GM18951 (cell line): ENCODE data around the gene GFRA1.

Experiments used
- POLR2A ChIP-seq: IDR thresholded peaks from 4 replicates; pipeline ENCODE4 v1.6.1; 2011; ENCODE audit warnings: mild to moderate bottlenecking; ENCODE audit not compliant: insufficient read length, insufficient read depth; ENCODE audit errors: extremely low read depth
- in situ Hi-C: fragments of 300-500 bp; cut with MboI; formaldehyde crosslinking; loops from one replicate; pipeline ENCODE4 v1.12.0; 2022; ENCODE audit warnings: low sequenced_read_pairs, mixed read lengths, inconsistent platforms; ENCODE audit not compliant: unreplicated experiment

The GFRA1 gene

DNA sequence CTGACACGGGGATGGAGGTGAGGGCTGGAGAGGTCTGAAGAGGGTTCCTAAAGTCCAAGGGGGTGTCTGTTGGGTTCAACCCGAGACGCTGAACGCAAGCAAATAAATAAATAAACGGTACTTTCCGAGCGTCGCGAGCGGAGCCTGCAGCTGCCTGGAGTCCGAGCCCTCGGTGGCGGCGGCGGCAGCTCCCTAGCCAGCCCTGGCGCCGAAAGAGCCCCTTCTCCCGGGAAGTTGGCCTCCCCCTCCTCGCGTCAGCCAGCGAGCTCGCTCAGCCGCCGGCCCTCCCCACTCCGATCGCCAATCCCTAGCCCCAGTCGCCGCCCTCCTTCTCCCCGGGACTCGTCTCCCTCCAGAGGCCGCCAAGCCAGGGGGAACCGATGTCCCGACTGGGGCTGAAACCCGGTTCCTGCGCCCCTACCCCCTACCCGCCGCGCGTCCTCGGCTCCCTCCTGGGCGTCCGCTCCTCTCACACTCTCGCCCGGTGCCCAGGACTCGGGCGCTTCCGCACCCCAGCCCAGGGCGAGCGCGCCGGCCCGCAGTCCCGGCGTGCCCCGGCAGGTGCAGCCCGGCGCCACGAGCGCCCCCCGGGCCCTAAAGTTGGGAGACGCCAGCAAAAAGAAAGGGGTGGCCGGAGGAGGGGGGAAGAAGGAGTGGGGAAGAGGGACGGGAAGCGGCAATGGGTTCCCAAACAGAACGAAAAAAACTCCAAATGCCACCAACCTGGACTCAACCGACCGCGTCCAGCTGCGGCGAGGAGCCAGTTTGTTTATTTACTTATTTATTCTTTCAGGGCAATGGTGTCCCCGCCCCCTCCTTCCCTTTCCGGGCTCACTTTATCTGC, at the start of gene GFRA1:
TSS of gene GFRA1 (minus strand) at position 767 of the 844 bp plus-strand sequence. CDS start 1,177 bp downstream, outside the sequence.
- in situ Hi-C loops: no loop called here
- no peak for TF ChIP-seq POLR2A

GRCh38 chr10:116316503-116316902, 43.5 kb upstream of the GFRA1 start:
- no peak for TF ChIP-seq POLR2A
- in situ Hi-C loops: no loop called here

DNA sequence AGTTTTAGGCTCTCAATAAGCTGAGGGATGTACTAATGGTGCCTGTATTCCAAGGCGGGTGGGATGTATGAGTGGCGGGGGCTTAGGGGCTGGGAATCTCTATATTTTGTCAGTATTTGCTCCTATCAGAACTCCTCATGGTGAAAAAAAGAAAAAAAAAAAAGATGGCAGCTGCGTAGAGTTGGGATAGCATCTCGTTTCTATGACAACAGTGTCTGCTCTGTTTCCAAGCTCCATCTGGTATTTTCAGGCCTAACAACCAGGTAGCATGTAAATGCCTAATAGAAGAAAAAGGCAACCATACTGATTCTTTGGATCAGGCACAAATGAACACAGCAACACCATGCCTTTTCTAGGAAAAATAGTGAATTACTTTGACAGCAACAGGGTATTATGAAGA, 39.5 kb upstream of the GFRA1 start:
- in situ Hi-C loops: no loop called here
- no peak for TF ChIP-seq POLR2A

DNA sequence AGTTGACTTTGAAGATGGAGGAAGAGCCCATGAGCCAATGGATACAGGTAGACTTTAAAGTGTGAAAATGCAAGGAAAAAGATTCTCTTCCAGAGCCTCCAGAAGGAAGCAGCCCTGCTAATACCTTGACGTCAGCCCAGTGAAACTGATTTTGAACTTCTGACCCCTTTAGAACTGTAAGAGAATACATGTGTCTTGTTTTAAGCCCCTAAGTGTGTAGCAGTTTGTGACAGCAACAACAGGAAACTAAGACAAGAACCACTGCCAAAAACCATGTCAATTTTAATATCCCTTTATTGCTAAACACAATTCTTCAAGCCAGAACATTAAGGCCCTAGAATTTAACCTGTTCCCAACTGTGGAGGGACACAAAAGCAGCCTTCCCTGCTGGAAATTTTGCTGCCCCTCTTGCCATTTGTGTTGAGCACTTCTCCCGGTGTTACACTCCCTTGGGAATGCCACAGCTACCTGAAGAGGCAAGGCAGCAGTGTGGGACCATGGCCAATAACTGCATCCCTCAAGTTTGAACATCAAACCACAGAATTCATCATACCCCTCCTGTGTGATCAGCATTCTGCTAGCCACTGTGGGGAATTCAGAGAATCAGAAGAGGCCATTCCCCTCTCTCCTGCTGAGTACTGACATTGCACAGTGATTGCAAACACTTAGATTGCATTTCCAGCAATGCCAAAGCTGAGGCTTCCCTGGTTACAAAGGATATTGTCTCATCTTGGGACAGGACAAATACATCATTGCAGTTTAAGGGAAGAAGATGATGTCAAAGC, 38.9 kb upstream of the GFRA1 start:
- in situ Hi-C loops: no loop called here

GRCh38 chr10:116311016-116311415, 38.0 kb upstream of the GFRA1 start:
- no peak for TF ChIP-seq POLR2A
- in situ Hi-C loops: no loop called here

More for the DNA sequence above, 38.9 kb upstream of the GFRA1 start:
- TF ChIP-seq POLR2A: no peak

DNA sequence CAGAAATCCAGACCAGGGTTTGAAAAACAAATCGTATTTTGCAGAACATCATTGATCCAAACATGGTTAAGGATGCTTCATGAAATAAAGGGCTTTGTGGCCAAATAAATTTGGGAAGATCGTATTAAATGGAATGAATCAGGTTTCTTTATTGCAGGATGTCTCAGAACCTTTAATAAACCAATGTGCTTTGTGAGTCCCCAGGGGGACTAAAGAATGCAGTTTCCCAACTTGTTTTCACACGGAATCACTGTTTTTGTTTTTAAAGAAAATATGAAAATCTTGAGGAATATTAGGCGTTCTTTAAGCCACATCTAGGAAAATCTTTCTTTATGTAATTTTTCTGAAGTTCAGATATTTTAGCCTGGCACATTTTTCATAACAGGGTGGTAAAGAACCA, 34.4 kb upstream of the GFRA1 start:
- no peak for TF ChIP-seq POLR2A
- in situ Hi-C loops: no loop called here

DNA sequence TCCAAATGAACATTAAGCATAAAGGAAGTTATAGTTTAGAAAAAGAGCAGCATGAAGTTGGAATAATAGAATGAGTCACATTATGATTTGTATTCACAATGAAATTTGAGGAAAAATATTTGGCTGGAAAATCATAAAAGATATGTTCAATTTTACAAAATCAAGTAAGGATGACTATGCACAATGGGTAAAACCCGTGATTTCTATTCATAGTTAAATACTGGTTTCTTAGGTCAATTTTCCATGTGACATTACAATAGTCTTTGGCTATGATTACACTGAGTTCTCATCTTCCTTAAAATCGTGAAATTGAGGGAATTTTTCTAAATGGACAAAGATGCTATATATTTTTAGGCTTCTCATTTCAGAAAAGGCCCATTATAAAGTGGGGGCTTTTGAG, 33.8 kb upstream of the GFRA1 start:
- TF ChIP-seq POLR2A: no peak
- in situ Hi-C loops: no loop called here

DNA sequence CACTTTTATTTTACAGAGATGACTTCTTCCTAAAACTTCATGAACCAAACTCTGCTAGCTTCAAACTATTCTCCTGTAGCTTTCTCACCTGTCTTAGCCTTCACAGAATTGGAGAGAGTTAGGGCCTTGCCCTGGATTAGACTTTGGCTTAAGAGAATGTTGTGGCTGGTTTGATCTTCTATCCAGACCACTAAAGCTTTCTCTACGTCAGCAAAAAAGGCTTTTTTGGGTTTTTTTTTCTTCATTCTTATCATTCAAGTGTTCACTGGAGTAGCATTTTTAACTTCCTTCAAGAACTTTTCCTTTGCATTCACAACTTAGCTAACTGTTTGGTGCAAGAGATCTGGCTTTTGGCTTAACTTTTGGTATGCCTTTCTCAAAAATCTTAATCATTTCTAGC, 31.9 kb upstream of the GFRA1 start:
- TF ChIP-seq POLR2A: no peak
- in situ Hi-C loops: no loop called here

- in situ Hi-C loops: no loop called here
- TF ChIP-seq POLR2A: no peak
Observed at GRCh38 chr10:116300542-116300941, 27.5 kb upstream of the GFRA1 start.

- in situ Hi-C loops: no loop called here
- TF ChIP-seq POLR2A: no peak
Observed at GRCh38 chr10:116298586-116298985, 25.6 kb upstream of the GFRA1 start.

- TF ChIP-seq POLR2A: no peak
- in situ Hi-C loops: no loop called here
Observed at GRCh38 chr10:116296291-116296721, 23.3 kb upstream of the GFRA1 start.

GRCh38 chr10:116292493-116292892, 19.5 kb upstream of the GFRA1 start:
- in situ Hi-C loops: no loop called here
- no peak for TF ChIP-seq POLR2A

- in situ Hi-C loops: no loop called here
- no peak for TF ChIP-seq POLR2A
Observed at GRCh38 chr10:116289652-116290051, 16.6 kb upstream of the GFRA1 start.

GRCh38 chr10:116287906-116288501, 15.0 kb upstream of the GFRA1 start:
- in situ Hi-C loops: no loop called here
- TF ChIP-seq POLR2A: no peak
